ENCODE data around the gene SSBP1. TPM values are rescaled to one million over a fixed set of nuclear protein-coding genes. Genes with fewer than 3 reads are reported as not detected.
"Not testable (repeated sequence)": the region's sequence is repeated elsewhere in the genome, so short reads cannot be mapped to it uniquely, and the experiment has no call there.

Gene SSBP1
- 100 to 1,000 TPM; 128 to 131 TPM for total RNA-seq
- polyA plus RNA-seq = 100 to 1,000 TPM; 341 to 350 (median 349) TPM
- 67.1 to 246 (median 97.9) reads per million in 6 experiments for total RNA-seq

- POLR2A ChIA-PET = interaction anchor here (0.6 to 5.9 kb wide), 11 partner anchors 12 to 1676 kb away, joined by 3 to 75 read pairs (median 5); partner anchors contain the start of genes AGK, DENND11, MRPS33 and WEE2
Observed at GRCh38 chr7:141737836-141738591, at the start of gene SSBP1. SSBP1 (plus strand) TSS chr7:141738358; CDS start chr7:141739167, 809 bp downstream.

GRCh38 chr7:141689072-141689825 is 48.9 kb upstream of the SSBP1 start:
- ATAC-seq, H3K9me3 Mint-ChIP-seq, H3K27me3 Mint-ChIP-seq, DNase-seq, POLR2A ChIA-PET, H3K4me3 Mint-ChIP-seq: not testable (repeated sequence)
- H3K27ac Mint-ChIP-seq = peak overlapping the region in 3 of 10 donors; percentile 36 to 55 (median 45)
- peaks cover 5 to 28% (median 14%) of the 10 kb centered on the region in 3 donors for H3K36me3 Mint-ChIP-seq
- H3K4me1 Mint-ChIP-seq = peaks cover 19 to 54% (median 38%) of the 10 kb centered on the region in 4 donors

More at GRCh38 chr7:141737836-141738591, at the start of gene SSBP1:
- Mint-ChIP-seq H3K4me1 (peaks cover 19 to 53% (median 48%) of the 10 kb centered on the region in 4 donors), H3K27ac (peak within 1 kb of the TSS; percentile 98 to 99 (median 98)), H3K9me3 (no peaks in the 10 kb centered on the region), H3K27me3 (no peaks in the 10 kb centered on the region), H3K4me3 (peak within 1 kb of the TSS; percentile 95 to 99 (median 98)), H3K36me3 (peaks cover 2 to 39% (median 4%) of the 10 kb centered on the region in 3 donors)
- DNase-seq (peak; percentile 72 to 94 (median 91)), ATAC-seq (peak; percentile 83 to 88)

- H3K4me1 Mint-ChIP-seq = peaks cover 31 to 75% (median 55%) of the 10 kb centered on the region in 4 donors
- H3K27ac Mint-ChIP-seq = no peak overlapping the region
- POLR2A ChIA-PET = interaction anchor here (1.7 kb wide), 1 partner anchor 10 kb away, joined by 6 read pairs; the partner anchor contains the start of gene DENND11
- DNase-seq (no peak), ATAC-seq (no peak)
- no peaks in the 10 kb centered on the region for H3K9me3 Mint-ChIP-seq
- no peak overlapping the region for H3K4me3 Mint-ChIP-seq
- H3K27me3 Mint-ChIP-seq = no peaks in the 10 kb centered on the region
- H3K36me3 Mint-ChIP-seq = peaks cover 0 to 26% (median 3%) of the 10 kb centered on the region in 3 donors
Observed at GRCh38 chr7:141691540-141691939, 46.6 kb upstream of the SSBP1 start.

GRCh38 chr7:141691961-141692360 is 46.2 kb upstream of the SSBP1 start:
- peaks cover 0 to 28% (median 3%) of the 10 kb centered on the region in 3 donors for H3K36me3 Mint-ChIP-seq
- no peak overlapping the region for H3K4me3 Mint-ChIP-seq
- no peaks in the 10 kb centered on the region for H3K27me3 Mint-ChIP-seq
- DNase-seq = no peak
- H3K9me3 Mint-ChIP-seq = no peaks in the 10 kb centered on the region
- POLR2A ChIA-PET = interaction anchor here (1.7 kb wide), 1 partner anchor 9 kb away, joined by 6 read pairs; the partner anchor contains the start of gene DENND11
- no peak for ATAC-seq
- H3K4me1 Mint-ChIP-seq = peaks cover 33 to 76% (median 57%) of the 10 kb centered on the region in 4 donors
- H3K27ac Mint-ChIP-seq = no peak overlapping the region

- H3K4me3 Mint-ChIP-seq = no peak overlapping the region
- H3K4me1 Mint-ChIP-seq = peaks cover 40 to 82% (median 65%) of the 10 kb centered on the region in 4 donors
- H3K27ac Mint-ChIP-seq = no peak overlapping the region
- peaks cover 0 to 32% (median 3%) of the 10 kb centered on the region in 3 donors for H3K36me3 Mint-ChIP-seq
- no peaks in the 10 kb centered on the region for H3K9me3 Mint-ChIP-seq
- no peak for DNase-seq
- H3K27me3 Mint-ChIP-seq = no peaks in the 10 kb centered on the region
- POLR2A ChIA-PET = no interaction called here
- ATAC-seq = no peak
Observed at GRCh38 chr7:141693082-141693481, 45.1 kb upstream of the SSBP1 start.

GRCh38 chr7:141695803-141696289 is 42.3 kb upstream of the SSBP1 start:
- POLR2A ChIA-PET = no interaction called here
- peaks cover 0 to 34% (median 0%) of the 10 kb centered on the region in 3 donors for H3K36me3 Mint-ChIP-seq
- peaks cover 57 to 84% (median 79%) of the 10 kb centered on the region in 4 donors for H3K4me1 Mint-ChIP-seq
- no peak for ATAC-seq
- H3K27ac Mint-ChIP-seq = peak overlapping the region in 1 of 10 donors; percentile 22
- no peaks in the 10 kb centered on the region for H3K9me3 Mint-ChIP-seq
- no peak for DNase-seq
- H3K4me3 Mint-ChIP-seq = no peak overlapping the region
- H3K27me3 Mint-ChIP-seq = no peaks in the 10 kb centered on the region

- POLR2A ChIA-PET = no interaction called here
Observed at GRCh38 chr7:141696348-141696747, 41.8 kb upstream of the SSBP1 start.

GRCh38 chr7:141697211-141697871 is 40.8 kb upstream of the SSBP1 start:
- H3K27ac Mint-ChIP-seq = peak overlapping the region in 4 of 10 donors; percentile 42 to 87 (median 64)
- H3K4me3 Mint-ChIP-seq = peak overlapping the region in 2 of 10 donors; percentile 3 to 42
- no peaks in the 10 kb centered on the region for H3K9me3 Mint-ChIP-seq
- no peak for ATAC-seq
- no peak for DNase-seq
- no peaks in the 10 kb centered on the region for H3K27me3 Mint-ChIP-seq
- peaks cover 0 to 34% (median 0%) of the 10 kb centered on the region in 3 donors for H3K36me3 Mint-ChIP-seq
- peaks cover 56 to 83% (median 77%) of the 10 kb centered on the region in 4 donors for H3K4me1 Mint-ChIP-seq
- POLR2A ChIA-PET = no interaction called here

More at GRCh38 chr7:141696348-141696747, 41.8 kb upstream of the SSBP1 start:
- H3K9me3 Mint-ChIP-seq = no peaks in the 10 kb centered on the region
- DNase-seq = no peak
- ATAC-seq = no peak
- peaks cover 0 to 34% (median 0%) of the 10 kb centered on the region in 3 donors for H3K36me3 Mint-ChIP-seq
- H3K4me3 Mint-ChIP-seq = peak overlapping the region in 1 of 10 donors; percentile 28
- H3K4me1 Mint-ChIP-seq = peaks cover 59 to 84% (median 81%) of the 10 kb centered on the region in 4 donors
- peak overlapping the region in 2 of 10 donors; percentile 9 to 52 for H3K27ac Mint-ChIP-seq
- H3K27me3 Mint-ChIP-seq = no peaks in the 10 kb centered on the region

GRCh38 chr7:141698247-141699015 is 39.7 kb upstream of the SSBP1 start:
- Mint-ChIP-seq H3K4me3 (peak overlapping the region in 7 of 10 donors; percentile 12 to 90 (median 33)), H3K27me3 (peaks cover 0 to 1% (median 0%) of the 10 kb centered on the region in 5 donors), H3K9me3 (no peaks in the 10 kb centered on the region), H3K27ac (peak overlapping the region in 7 of 10 donors; percentile 9 to 87 (median 26)), H3K36me3 (peaks cover 0 to 30% (median 0%) of the 10 kb centered on the region in 3 donors), H3K4me1 (peaks cover 55 to 80% (median 74%) of the 10 kb centered on the region in 4 donors)
- DNase-seq = peak in 3 of 10 donors; percentile 9 to 17 (median 11)
- no peak for ATAC-seq
- POLR2A ChIA-PET = interaction anchor here (0.7 to 1.3 kb wide), 4 partner anchors 10 to 1175 kb away, joined by 3 to 6 read pairs (median 3); partner anchors contain the start of genes SSBP1 and WEE2

- POLR2A ChIA-PET = interaction anchor here (0.7 to 4.2 kb wide), 2 partner anchors 39 to 48 kb away, joined by 4 to 75 read pairs; partner anchors contain the start of gene SSBP1
- Mint-ChIP-seq H3K4me3 (peak overlapping the region; percentile 83 to 95 (median 89)), H3K27ac (peak overlapping the region; percentile 83 to 97 (median 95)), H3K9me3 (no peaks in the 10 kb centered on the region), H3K36me3 (peaks cover 0 to 24% (median 0%) of the 10 kb centered on the region in 3 donors), H3K4me1 (peaks cover 48 to 69% (median 65%) of the 10 kb centered on the region in 4 donors), H3K27me3 (peaks cover 0 to 3% (median 0%) of the 10 kb centered on the region in 5 donors)
- ATAC-seq (no peak), DNase-seq (no peak)
Observed at GRCh38 chr7:141699860-141700259, 38.3 kb upstream of the SSBP1 start.

Measured in naive thymus-derived CD8-positive, alpha-beta T cell (primary cell).